Activated CD8-positive, alpha-beta T cell treated with anti-CD3 and anti-CD28 coated beads for 36 hours (primary cell): ENCODE measurements around the gene SMG6. TPM values are rescaled to one million over a fixed set of nuclear protein-coding genes. Genes with fewer than 3 reads are reported as not detected.

Experiments used
- ATAC-seq: fragments of 200-7000 bp; cut with Tn5 transposase; one replicate; pipeline ENCODE4 v1.10.0; 2021; ENCODE audit warnings: mild to moderate bottlenecking, moderate library complexity
- CTCF ChIA-PET: fragments of 350-600 bp; sonication (Branson Sonifier 250); formaldehyde crosslinking; loops from one replicate; lab custom pipeline; 2021; ENCODE audit warnings: antibody characterized with exemption; lab: Charles Lee
- POLR2A ChIA-PET: fragments of 350-600 bp; sonication (Branson Sonifier 250); formaldehyde crosslinking; loops from one replicate; lab custom pipeline; 2021; ENCODE audit warnings: antibody characterized with exemption; lab: Charles Lee
- DNase-seq: peaks from one replicate; pipeline ENCODE4 v3.0.0-alpha.2; 2020
- H3K27ac Mint-ChIP-seq: one replicate; pipeline ENCODE4 v1.8.0; 2021; ENCODE audit warnings: mild to moderate bottlenecking, mixed read lengths
- H3K27me3 Mint-ChIP-seq: one replicate; pipeline ENCODE4 v1.8.0; 2021; ENCODE audit warnings: mixed read lengths
- H3K36me3 Mint-ChIP-seq: one replicate; pipeline ENCODE4 v1.8.0; 2021; ENCODE audit warnings: low read depth, mixed read lengths
- H3K4me1 Mint-ChIP-seq: one replicate; pipeline ENCODE4 v1.8.0; 2021; ENCODE audit warnings: low read depth, mixed read lengths
- H3K4me3 Mint-ChIP-seq: one replicate; pipeline ENCODE4 v1.8.0; 2021; ENCODE audit warnings: mild to moderate bottlenecking, moderate library complexity, mixed read lengths
- H3K9me3 Mint-ChIP-seq: one replicate; pipeline ENCODE4 v1.8.0; 2021; ENCODE audit warnings: mixed read lengths
- intact Hi-C: fragments of 100-400 bp; cut with micrococcal nuclease; formaldehyde crosslinking; loops from one replicate; pipeline ENCODE4 v1.10.0; 2022
- total RNA-seq, 2 experiments: library from RNA; stranded (reverse); gene quantifications; one replicate each; pipeline ENCODE4 v1.2.3, GENCODE V29; 2021
- TF ChIP-seq, protein P1 (sequence below): fragments of 200-600 bp; IDR thresholded peaks from one replicate; pipeline ENCODE4 v1.8.0; 2022; ENCODE audit warnings: antibody characterized with exemption, mild to moderate bottlenecking

SMG6 gene
- total RNA-seq, result 10 to 100 TPM; 39.6 to 40.4 TPM

DNA sequence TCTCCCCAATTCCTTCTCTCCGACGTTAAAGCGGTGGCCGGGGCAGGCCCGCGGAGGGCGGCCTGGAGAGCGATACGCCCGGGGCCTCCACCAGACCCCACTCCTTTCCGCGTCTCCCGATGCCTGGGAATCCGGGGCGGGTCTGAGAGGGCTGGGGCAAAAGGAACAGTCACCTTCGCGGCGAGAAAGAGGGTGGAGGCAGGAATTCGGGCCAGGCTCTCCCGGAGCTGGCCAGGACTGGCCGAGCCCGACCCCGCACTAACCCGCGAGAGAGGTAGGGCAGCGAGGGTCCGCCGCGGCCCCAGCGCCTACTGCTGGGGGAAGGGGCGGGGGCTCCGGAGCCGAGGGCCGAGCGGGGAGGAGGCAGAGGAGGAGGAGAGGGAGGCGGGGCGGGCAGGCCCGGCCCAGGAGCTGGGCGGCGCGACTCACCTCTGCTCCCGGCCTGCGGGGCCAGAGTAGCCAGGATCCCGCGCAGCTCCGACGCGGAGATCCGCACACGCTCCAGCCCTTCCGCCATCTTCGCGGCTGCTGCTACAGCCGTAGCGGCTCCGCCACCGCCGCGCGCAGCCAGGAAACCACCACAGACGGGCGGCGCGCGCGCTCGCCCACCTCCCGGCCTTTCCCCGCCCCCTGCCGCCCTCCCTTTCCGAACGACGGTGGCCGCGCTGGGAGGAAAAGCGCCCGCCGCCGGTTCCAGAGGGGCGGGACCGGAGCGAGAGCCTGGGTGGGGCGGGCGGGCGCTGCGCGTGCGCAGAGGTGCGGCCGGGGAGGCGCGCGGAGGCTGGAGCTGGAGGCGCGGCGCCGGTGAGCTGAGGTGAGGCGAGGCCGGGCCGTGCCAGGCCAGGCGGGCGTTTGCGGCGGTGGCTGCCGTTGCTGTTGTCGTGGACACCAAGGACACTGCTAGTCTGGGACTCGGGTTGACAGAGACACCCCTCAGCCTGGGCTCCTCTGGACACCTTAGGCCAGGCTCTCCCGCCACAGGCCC lies at the start of gene SMG6, which contains the start of gene SRR:
TSS of gene SMG6 (minus strand) at position 582 of the 985 bp plus-strand sequence. CDS start at position 517, 65 bp downstream.
TSS of gene SRR (plus strand) at position 747 of the 985 bp plus-strand sequence. CDS start 11,611 bp downstream, outside the sequence.
- Mint-ChIP-seq H3K4me1 (peaks cover 38% of the 10 kb centered on the region), H3K4me3 (peak within 1 kb of the TSS; percentile 92), H3K9me3 (no peaks in the 10 kb centered on the region), H3K27me3 (no peaks in the 10 kb centered on the region), H3K36me3 (peaks cover 24% of the 10 kb centered on the region), H3K27ac (peak within 1 kb of the TSS; percentile 83)
- TF ChIP-seq, protein P1, sequence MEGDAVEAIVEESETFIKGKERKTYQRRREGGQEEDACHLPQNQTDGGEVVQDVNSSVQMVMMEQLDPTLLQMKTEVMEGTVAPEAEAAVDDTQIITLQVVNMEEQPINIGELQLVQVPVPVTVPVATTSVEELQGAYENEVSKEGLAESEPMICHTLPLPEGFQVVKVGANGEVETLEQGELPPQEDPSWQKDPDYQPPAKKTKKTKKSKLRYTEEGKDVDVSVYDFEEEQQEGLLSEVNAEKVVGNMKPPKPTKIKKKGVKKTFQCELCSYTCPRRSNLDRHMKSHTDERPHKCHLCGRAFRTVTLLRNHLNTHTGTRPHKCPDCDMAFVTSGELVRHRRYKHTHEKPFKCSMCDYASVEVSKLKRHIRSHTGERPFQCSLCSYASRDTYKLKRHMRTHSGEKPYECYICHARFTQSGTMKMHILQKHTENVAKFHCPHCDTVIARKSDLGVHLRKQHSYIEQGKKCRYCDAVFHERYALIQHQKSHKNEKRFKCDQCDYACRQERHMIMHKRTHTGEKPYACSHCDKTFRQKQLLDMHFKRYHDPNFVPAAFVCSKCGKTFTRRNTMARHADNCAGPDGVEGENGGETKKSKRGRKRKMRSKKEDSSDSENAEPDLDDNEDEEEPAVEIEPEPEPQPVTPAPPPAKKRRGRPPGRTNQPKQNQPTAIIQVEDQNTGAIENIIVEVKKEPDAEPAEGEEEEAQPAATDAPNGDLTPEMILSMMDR, result no peak
- CTCF ChIA-PET, result interaction anchor here (1.0 to 2.5 kb wide), 6 partner anchors 13 to 249 kb away, joined by 3 to 11 read pairs (median 4); partner anchors contain the start of genes HIC1, SGSM2 and TSR1
- intact Hi-C loops, result no loop called here
- DNase-seq (peak; percentile 95), ATAC-seq (peak; percentile 90)
- POLR2A ChIA-PET, result interaction anchor here (0.6 to 1.7 kb wide), 16 partner anchors 8 to 252 kb away, joined by 3 to 8 read pairs (median 4); partner anchors contain the start of genes HIC1, SGSM2 and TSR1

DNA sequence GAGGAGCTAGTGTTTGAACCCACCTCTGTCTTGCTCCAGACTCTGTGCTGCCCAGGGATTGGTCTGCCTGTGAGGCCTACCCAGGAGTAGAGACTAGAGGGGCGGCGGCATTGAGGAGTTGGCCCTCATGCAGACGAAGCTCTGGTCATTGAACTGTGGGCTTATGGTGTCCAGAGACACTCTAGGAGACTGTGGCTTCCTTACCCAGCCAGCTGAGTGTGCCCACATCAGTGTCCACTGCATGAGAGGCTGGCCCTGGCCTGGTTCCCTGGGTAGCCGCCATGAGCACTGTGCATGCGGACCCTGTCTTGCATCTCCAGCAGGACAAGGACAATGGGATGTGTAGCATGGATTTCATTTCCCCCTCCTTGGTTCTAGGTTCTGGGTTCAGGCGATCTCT lies 47.7 kb upstream of the SMG6 start:
- peaks cover 16% of the 10 kb centered on the region for H3K4me1 Mint-ChIP-seq
- ATAC-seq, result no peak
- H3K27me3 Mint-ChIP-seq, result no peaks in the 10 kb centered on the region
- no peak overlapping the region for H3K27ac Mint-ChIP-seq
- ChIA-PET POLR2A (interaction anchor here (0.6 to 1.1 kb wide), 3 partner anchors 10 to 1986 kb away, joined by 3 read pairs; no protein-coding TSS in a partner anchor), CTCF (interaction anchor here (1.1 kb wide), 1 partner anchor 31 kb away, joined by 3 read pairs; no protein-coding TSS in a partner anchor)
- H3K36me3 Mint-ChIP-seq, result no peaks in the 10 kb centered on the region
- DNase-seq, result no peak
- H3K4me3 Mint-ChIP-seq, result no peak overlapping the region
- TF ChIP-seq, protein P1, result no peak
- H3K9me3 Mint-ChIP-seq, result no peaks in the 10 kb centered on the region
- intact Hi-C loops, result no loop called here

DNA sequence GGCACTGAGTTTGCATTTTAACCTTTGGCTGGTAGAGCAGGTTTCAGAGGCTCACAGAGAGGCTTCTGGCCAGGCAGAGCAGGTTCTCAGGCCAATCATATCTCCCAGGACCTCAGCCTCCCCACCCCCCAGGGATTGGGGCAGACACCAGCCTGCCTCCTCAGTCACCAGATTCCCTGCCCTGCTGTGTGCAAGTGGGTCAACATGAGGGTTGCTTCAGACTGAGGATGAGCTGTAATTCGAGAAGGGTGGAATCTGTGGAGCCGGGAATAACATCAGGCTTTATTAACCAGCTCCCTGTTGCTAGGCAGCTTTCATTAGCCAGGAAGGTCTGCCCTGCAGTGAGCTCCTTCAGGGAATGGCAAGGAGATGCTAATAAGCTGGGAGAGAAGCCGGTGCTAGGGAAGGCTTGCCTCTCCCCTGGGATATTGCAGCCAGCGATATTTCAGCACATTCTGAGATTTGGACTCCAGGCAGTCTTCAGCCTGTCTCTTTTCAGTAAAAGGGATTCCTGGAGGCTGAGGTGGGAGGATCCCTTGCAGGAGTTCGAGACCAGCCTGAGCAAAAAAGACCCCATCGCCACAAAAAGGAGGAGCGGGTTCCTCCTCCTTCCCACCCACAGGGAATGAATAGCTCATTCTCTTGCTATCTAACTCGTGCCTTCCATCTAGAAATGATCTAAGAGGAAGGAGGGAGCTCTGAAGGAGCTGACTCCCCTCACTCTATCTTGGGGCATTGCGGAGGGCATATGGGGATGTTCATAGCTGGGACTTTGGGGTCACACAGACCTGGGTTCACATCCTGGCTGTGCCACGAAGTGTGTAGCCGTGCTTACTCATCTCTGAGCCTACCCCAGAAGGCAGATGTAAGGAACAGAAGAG lies 44.5 kb upstream of the SMG6 start:
- intact Hi-C loops, result no loop called here
- ATAC-seq (no peak), DNase-seq (no peak)
- H3K36me3 Mint-ChIP-seq, result peaks cover 4% of the 10 kb centered on the region
- POLR2A ChIA-PET, result interaction anchor here (0.6 to 1.2 kb wide), 6 partner anchors 12 to 30 kb away, joined by 3 to 4 read pairs (median 3); partner anchors contain the start of gene TSR1
- TF ChIP-seq, protein P1, result no peak
- CTCF ChIA-PET, result interaction anchor here (1.0 to 2.6 kb wide), 3 partner anchors 10 to 289 kb away, joined by 3 to 9 read pairs (median 3); no protein-coding TSS in a partner anchor
- H3K27ac Mint-ChIP-seq, result no peak overlapping the region
- peaks cover 8% of the 10 kb centered on the region for H3K4me1 Mint-ChIP-seq
- no peaks in the 10 kb centered on the region for H3K9me3 Mint-ChIP-seq
- no peak overlapping the region for H3K4me3 Mint-ChIP-seq
- H3K27me3 Mint-ChIP-seq, result no peaks in the 10 kb centered on the region

DNA sequence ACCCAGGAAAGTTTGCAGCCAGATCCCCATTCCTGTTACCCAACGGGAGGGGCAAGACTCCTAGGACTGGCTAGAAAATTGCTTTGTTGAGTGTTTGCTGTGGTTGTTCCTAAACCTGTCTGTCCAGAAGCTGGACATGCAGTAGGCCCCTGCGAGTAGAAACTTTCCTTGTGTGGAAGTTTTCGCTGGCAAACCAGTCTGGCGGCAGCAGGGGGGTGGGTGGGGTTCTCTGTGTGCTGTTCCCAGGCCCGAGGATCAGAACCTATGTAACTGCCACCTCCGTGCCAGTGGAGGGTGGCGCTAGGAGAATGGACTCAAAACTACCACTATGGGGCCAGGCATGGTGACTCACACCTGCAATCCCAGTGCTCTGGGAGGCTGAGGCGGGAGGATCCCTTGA lies 42.9 kb upstream of the SMG6 start:
- no peak for DNase-seq
- POLR2A ChIA-PET, result interaction anchor here (2.0 kb wide), 1 partner anchor 10 kb away, joined by 10 read pairs; the partner anchor contains the start of genes SGSM2 and TSR1
- H3K4me1 Mint-ChIP-seq, result peaks cover 16% of the 10 kb centered on the region
- no peaks in the 10 kb centered on the region for H3K27me3 Mint-ChIP-seq
- intact Hi-C loops, result no loop called here
- peaks cover 6% of the 10 kb centered on the region for H3K36me3 Mint-ChIP-seq
- ATAC-seq, result no peak
- H3K4me3 Mint-ChIP-seq, result no peak overlapping the region
- TF ChIP-seq, protein P1, result no peak
- no peak overlapping the region for H3K27ac Mint-ChIP-seq
- CTCF ChIA-PET, result interaction anchor here (1.5 kb wide), 1 partner anchor 25 kb away, joined by 3 read pairs; no protein-coding TSS in a partner anchor
- H3K9me3 Mint-ChIP-seq, result no peaks in the 10 kb centered on the region
